Stimulated activated CD4-positive, alpha-beta T cell treated with anti-CD3 and anti-CD28 coated beads, Interleukin-1b, Interleukin-23, amount 100 ng/mL, for 4 hours (primary cell): Measurements from ENCODE around the gene S1PR2.
"Not testable (repeated sequence)": the region's sequence is repeated elsewhere in the genome, so short reads cannot be mapped to it uniquely, and the experiment has no call there.

Experiments
- DNase-seq, 2 donors: peaks; one replicate each; pipeline ENCODE4 v3.0.0-alpha.2; 2020; ENCODE audit warnings: low read depth in 2 of 2

S1PR2 gene

GRCh38 chr19:10224337-10224736 lies 6.8 kb downstream of the S1PR2 start:
- DNase-seq: no peak

GRCh38 chr19:10223488-10224213 lies 7.5 kb downstream of the S1PR2 start:
- no peak for DNase-seq

- no peak for DNase-seq
These were observed 8.8 kb downstream of the S1PR2 start for GRCh38 chr19:10222201-10222890.

- DNase-seq: no peak
These were observed 10.4 kb downstream of the S1PR2 start for GRCh38 chr19:10220695-10221094.

- no peak for DNase-seq
These were observed 11.5 kb downstream of the S1PR2 start for GRCh38 chr19:10219678-10220077.

- no peak for DNase-seq
These were observed 14.0 kb downstream of the S1PR2 start for GRCh38 chr19:10217085-10217484.

GRCh38 chr19:10214784-10215183 lies 16.3 kb downstream of the S1PR2 start:
- DNase-seq: no peak

- no peak for DNase-seq
These were observed 19.4 kb downstream of the S1PR2 start for GRCh38 chr19:10211691-10212090.

- no peak for DNase-seq
These were observed 20.1 kb downstream of the S1PR2 start for GRCh38 chr19:10211061-10211460.

- no peak for DNase-seq
These were observed 21.8 kb downstream of the S1PR2 start for GRCh38 chr19:10209315-10209714.

- no peak for DNase-seq
These were observed 24.1 kb downstream of the S1PR2 start for GRCh38 chr19:10207026-10207425.

GRCh38 chr19:10206226-10206885 lies 24.8 kb downstream of the S1PR2 start:
- DNase-seq: no peak

GRCh38 chr19:10205636-10206035 lies 25.5 kb downstream of the S1PR2 start:
- no peak for DNase-seq

GRCh38 chr19:10203686-10204085 lies 27.4 kb downstream of the S1PR2 start:
- no peak for DNase-seq

GRCh38 chr19:10201176-10201575 lies 30.0 kb downstream of the S1PR2 start:
- DNase-seq: no peak

- DNase-seq: not testable (repeated sequence)
These were observed 31.0 kb downstream of the S1PR2 start for GRCh38 chr19:10200101-10200500.

- not testable (repeated sequence) for DNase-seq
These were observed 32.1 kb downstream of the S1PR2 start for GRCh38 chr19:10198889-10199644.

GRCh38 chr19:10195199-10195519 lies 36.0 kb downstream of the S1PR2 start:
- DNase-seq: no peak

- peak; percentile 95 to 96 for DNase-seq
These were observed 36.5 kb downstream of the S1PR2 start, which contains the start of gene DNMT1 for GRCh38 chr19:10194500-10195198. Gene DNMT1, minus strand, starts transcription at chr19:10194953. Its CDS starts 54 bp downstream, at chr19:10194899.

GRCh38 chr19:10193790-10194499 lies 37.2 kb downstream of the S1PR2 start:
- peak in 1 of 2 donors; percentile 33 for DNase-seq

GRCh38 chr19:10192922-10193321 lies 38.2 kb downstream of the S1PR2 start:
- DNase-seq: no peak
